Islet precursor cell (in vitro differentiated cells): ENCODE results near the gene GP1BA.

Experiments
- DNase-seq: peaks from one replicate; pipeline ENCODE4 v3.0.0-alpha.2; 2018

GP1BA gene

DNA sequence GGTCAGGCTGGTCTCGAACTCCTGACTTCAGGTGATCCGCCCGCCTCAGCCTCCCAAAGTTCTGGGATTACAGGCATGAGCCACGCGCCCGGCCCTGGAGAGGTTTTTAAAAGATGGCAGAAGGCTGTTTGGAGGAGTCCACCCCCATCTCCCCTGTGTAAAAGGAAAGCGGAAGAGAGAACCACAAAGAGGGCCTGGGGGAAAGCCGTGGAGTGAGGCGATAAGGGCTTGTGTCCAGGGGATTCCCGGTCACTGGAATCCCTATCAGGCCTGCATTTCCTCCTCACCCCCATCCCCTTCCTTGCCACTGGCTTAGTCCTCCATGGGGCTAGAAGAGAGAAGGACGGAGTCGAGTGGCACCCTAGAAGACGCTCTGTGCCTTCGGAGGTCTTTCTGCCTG is at the start of gene GP1BA:
TSS of gene GP1BA (plus strand) at position 315 of the 400 bp plus-strand sequence. CDS start 328 bp downstream, outside the sequence.
- no peak for DNase-seq

- no peak for DNase-seq
Observed at GRCh38 chr17:4884489-4884888, 47.6 kb upstream of the GP1BA start.

DNA sequence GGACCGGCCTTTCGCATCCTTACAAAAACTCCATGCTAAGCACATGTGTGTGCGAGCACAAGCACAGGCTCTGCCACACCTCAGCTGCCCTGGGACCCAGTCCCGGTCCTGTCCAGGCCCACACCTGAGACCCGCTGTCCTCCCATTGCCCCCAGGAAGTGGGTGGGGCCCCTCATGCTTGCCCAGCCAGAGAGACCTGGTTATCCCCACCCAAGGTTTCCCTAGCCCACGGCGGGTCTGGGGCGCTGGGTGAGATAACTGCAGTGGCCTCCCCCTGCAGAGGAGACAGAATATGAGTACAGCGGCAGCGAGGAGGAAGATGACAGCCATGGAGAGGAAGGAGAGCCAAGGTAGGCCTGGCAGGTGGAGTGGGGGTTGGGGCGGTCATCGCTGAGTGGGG is 45.2 kb upstream of the GP1BA start:
- no peak for DNase-seq

DNA sequence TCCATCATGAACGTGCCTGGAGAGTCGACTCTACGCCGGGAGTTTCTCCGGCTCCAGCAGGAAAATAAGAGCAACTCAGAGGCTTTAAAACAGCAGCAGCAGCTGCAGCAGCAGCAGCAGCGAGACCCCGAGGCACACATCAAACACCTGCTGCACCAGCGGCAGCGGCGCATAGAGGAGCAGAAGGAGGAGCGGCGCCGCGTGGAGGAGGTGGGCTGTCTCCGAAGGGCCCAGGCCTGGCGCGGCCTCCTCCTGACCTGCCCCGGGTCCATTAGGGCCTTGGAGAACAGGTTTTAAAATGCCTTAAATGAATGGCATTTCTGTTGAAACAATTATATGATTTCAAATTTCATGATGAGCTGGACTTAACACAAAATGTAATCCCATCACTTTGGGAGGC is 44.5 kb upstream of the GP1BA start:
- DNase-seq, result no peak

DNA sequence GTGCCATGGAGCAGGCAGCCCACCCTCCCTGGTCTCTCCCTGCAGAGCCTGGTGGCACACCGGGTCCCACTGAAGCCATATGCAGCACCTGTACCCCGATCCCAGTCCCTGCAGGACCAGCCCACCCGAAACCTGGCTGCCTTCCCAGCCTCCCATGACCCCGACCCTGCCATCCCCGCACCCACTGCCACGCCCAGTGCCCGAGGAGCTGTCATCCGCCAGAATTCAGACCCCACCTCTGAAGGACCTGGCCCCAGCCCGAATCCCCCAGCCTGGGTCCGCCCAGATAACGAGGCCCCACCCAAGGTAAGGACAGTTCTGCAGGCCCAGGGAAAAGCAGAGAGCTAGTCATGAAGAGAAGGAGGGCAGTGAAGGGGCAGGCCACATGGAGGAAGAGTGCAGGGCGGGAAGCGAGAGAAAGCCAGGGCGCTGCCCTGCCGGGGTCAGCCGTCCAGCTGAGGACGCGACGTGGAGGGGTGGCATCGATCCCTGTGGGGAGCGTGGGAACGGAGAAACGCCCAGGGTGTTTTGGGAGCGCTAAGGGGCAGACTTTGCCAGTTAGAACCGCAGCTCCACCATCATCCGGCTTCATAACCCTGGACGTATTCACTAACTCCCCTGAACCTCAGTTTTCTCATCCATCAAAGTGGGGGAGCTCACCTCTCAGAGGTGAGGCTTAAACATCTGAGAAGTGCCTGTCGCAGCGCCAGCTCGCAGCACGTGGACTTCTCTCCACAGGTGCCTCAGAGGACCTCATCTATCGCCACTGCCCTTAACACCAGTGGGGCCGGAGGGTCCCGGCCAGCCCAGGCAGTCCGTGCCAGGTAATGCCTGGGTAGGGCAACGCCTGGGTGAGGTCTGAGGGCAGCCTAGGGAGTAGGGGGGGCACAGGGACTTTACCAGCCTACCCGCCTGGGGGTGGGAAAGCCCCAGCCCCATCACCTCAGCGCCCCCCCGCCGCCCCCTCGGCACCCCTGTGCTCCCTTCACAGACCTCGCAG is 40.4 kb upstream of the GP1BA start:
- DNase-seq, result peak; percentile 53

DNA sequence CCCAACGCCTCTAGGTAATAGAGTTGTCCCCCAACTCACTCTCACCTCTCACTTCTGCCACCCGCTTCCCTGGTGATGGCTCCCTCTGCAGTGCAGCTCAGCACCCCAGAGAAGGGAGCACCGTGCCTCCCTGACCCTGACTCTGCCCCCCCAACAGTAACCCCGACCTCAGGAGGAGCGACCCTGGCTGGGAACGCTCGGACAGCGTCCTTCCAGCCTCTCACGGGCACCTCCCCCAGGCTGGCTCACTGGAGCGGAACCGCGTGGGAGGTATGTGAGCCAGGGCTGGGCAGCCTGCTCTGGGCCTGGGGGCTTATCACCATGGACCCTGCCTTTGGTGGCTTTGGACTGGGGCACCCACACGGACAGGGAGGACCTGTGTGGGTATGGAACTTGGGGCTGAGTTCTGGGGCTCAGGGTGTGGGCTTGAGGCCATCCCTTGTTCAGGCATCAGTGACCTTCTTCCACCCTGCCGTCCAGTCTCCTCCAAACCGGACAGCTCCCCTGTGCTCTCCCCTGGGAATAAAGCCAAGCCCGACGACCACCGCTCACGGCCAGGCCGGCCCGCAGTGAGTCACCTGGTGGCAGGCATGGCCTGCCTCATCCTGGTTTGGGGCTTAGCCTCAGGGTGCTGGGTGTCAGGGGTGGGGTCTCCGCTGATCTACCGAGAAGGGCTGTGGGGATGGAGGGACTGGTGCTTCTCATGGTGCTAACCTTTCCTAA is 39.4 kb upstream of the GP1BA start:
- peak; percentile 62 for DNase-seq

DNA sequence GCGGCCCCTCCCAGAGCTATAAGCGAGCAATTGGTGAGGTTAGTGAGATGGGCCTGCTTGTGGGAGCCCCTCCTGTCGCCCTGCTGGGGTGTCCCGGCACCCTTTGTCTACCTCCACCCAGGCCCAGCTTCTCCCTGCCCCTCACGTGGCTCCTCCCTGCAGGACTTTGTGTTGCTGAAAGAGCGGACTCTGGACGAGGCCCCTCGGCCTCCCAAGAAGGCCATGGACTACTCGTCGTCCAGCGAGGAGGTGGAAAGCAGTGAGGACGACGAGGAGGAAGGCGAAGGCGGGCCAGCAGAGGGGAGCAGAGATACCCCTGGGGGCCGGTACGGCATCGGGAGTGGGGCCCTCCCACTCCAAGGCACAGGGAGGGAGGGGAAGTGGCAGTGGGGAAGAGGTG is 38.8 kb upstream of the GP1BA start:
- DNase-seq, result peak; percentile 50

DNA sequence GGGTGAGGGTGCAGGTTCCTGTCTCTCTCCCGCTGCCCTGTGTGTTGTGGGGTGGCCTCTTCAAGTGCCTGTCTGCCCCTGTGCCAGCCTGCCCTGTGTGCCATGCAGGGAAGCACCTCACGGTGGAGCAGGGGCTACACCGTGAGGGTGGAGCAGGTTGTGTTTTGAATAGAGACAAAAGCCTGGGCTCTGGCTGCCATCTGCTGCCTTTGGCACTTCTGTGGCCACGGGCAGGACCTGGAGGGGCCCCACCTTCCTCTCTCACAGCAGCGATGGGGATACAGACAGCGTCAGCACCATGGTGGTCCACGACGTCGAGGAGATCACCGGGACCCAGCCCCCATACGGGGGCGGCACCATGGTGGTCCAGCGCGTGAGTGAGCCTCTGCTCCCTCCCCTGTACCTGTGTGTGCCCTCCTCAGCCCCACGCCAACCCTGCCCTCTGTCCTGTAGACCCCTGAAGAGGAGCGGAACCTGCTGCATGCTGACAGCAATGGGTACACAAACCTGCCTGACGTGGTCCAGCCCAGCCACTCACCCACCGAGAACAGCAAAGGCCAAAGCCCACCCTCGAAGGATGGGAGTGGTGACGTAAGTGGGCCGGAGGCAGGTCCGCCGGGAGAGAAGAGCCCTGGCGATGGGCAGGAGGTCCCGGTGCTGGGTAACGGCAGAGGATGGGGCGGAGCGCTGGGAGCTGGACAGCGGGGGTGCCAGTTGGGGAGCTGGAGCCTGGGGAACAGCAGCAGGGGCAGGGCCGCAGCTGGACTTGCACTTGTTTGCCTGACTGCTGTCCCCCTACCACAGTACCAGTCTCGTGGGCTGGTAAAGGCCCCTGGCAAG is 38.1 kb upstream of the GP1BA start:
- DNase-seq, result peak; percentile 55

DNA sequence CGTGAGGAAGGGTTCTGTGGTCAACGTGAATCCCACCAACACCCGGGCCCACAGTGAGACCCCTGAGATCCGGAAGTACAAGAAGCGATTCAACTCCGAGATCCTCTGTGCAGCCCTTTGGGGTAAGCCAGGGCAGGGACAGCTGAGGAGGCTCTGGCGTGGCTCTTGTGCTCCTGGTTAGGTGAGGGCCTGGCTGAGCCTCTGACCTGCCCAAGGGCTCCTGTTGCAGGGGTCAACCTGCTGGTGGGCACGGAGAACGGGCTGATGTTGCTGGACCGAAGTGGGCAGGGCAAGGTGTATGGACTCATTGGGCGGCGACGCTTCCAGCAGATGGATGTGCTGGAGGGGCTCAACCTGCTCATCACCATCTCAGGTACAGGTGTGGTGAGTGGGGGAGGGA is 37.0 kb upstream of the GP1BA start:
- peak; percentile 49 for DNase-seq

- DNase-seq, result peak; percentile 80
Observed at GRCh38 chr17:4895657-4896331, 36.3 kb upstream of the GP1BA start.

DNA sequence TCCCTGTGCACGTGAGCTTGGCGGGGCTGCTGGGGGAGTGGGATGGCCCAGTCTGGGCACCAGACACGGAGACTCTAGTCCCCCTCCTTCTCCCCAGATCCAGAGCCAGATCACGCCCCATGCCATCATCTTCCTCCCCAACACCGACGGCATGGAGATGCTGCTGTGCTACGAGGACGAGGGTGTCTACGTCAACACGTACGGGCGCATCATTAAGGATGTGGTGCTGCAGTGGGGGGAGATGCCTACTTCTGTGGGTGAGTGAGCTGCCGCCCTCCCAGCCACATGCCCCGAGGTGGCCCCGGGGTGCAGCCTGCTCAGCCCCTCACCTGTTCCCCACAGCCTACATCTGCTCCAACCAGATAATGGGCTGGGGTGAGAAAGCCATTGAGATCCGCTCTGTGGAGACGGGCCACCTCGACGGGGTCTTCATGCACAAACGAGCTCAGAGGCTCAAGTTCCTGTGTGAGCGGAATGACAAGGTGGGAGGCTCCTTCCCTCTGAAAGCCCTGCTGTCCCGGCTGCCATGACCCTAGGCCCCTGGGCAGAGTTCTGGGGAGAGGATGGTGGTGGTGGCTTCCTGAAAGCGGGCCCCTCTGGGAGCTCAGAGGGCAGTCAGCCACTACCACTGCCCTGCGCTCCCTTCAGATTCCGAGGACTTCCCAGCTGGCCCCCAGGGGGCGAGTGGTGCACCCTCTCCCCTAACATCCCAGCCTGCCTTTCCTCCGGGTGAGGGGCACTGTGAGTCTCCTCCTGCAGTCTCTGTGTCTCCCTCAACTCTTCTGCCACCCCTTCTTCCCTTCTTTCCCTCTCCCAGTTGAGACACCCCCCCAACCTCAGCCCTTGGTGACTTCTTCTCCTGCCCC is 35.5 kb upstream of the GP1BA start:
- no peak for DNase-seq

DNA sequence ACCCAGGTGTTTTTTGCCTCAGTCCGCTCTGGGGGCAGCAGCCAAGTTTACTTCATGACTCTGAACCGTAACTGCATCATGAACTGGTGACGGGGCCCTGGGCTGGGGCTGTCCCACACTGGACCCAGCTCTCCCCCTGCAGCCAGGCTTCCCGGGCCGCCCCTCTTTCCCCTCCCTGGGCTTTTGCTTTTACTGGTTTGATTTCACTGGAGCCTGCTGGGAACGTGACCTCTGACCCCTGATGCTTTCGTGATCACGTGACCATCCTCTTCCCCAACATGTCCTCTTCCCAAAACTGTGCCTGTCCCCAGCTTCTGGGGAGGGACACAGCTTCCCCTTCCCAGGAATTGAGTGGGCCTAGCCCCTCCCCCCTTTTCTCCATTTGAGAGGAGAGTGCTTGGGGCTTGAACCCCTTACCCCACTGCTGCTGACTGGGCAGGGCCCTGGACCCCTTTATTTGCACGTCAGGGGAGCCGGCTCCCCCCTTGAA is 34.8 kb upstream of the GP1BA start:
- DNase-seq, result no peak

- DNase-seq, result no peak
Observed at GRCh38 chr17:4897785-4898184, 34.3 kb upstream of the GP1BA start.

GRCh38 chr17:4898351-4898750 is 33.7 kb upstream of the GP1BA start:
- no peak for DNase-seq

DNA sequence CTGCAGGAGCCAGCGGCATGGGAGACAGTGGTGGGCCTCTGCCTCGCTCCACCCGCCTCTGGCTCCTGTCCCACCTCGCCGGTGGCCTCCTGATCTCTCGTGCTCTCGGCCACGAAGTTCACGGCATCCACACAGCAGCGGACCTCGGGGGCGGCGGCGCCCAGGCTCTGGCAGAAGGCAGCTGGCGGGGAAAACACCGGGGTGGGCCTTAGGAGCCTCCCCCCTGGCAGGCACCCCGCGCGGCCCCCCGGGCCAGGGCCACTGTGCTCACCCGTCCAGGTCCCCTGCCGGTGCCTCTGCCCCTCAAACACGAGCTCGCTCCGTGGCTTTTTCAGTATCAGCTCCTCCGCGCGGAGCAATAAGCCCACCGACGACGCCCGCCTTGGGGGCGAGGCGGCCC is 33.1 kb upstream of the GP1BA start:
- no peak for DNase-seq

DNA sequence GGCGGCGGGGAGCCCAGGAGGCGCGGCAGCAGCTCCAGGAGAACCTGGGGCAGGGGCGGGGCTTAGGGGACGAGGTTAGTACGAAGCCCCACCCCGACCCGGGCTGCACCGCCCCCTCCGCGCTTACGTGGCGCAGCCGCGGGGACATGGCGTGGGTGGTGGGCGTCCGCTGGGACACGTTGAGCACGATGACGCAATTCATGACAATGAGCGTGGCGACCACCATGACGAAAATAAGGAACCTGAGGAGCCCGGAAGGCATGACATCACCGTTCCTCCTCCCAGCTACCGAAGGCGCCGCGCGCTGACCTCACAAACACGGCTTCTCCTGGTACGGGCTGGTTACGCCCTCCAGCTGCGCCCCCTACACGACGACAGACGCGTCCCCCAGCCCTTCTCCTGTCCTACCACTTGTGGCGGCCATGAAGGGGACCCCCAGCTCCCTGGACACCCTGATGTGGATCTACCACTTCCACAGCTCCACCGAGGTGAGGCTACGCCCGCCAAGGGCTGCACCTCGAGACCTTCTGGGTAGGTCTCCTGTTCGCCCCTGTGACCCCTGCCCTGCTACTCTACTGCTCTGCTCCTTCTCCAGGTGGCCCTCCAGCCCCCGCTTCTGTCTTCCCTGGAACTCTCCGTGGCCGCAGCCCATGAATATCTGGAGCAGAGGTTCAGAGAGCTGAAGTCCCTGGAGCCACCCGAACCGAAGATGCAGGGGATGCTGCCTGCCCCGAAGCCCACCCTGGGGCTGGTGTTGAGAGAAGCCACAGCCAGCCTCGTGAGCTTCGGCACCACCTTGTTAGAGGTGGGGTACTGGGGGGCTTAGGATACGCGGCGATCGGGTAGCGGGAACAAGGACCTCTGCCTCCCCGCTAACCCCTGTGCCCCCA is 32.5 kb upstream of the GP1BA start, which contains the start of gene C17orf107:
TSS of gene C17orf107 (plus strand) at position 196 of the 890 bp plus-strand sequence. CDS start at position 423, 227 bp downstream.
- DNase-seq, result peak; percentile 88

- DNase-seq, result peak; percentile 84
Observed at GRCh38 chr17:4900231-4901107, 31.6 kb upstream of the GP1BA start.

DNA sequence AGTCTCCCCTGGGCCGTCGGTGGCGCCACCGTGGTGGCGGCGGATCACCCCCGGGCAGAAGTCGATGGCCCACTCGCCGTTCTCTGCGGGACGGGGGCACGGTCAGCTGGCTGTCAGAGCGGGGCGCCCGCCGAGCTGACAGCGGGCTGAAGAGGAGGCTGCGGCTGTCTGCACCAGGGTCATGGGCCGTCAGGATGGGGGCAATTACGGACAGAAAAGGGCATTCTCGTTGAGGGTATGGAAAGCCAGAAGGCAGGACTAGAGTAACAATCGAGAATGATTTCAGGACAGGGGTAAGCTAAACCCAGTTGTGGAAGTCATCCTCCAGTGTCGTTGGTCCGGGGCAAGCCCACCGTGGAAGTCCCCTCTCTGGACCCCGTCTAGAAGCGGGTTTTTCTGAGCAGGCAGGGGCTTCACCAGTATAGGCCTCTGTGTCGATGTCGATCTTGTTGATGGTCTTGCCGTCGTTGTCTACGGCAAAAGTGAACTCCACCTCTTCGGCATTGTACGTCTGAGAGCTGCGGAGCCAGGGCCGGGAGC is 30.9 kb upstream of the GP1BA start:
- DNase-seq, result no peak
